Measurements from ENCODE around the gene KDSR.

KDSR gene

DNA sequence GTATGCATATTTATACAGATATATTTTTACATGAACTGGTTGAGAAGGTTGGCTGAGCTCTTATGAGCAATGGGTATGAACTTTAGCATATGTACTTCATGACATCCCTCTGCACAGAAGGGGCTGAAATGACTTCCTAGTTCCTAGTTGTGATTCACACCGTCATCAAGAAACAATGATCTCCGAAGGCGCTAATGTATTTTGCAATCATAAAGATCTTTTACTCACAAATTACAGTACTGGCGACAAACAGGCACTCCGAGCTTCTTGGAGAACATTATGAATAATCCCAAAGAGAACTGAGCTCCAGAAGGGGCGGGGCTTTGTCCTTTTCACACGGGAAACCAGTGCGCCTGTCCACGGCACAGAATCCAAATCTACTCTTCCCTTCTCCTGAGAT is 65.6 kb downstream of the KDSR start:
- Histone ChIP-seq H3K27me3 (replicated peaks; ENCODE audit: control insufficient read depth, insufficient read depth, low read length) (no peaks in the 10 kb centered on the region), H3K36me3 (ENCODE audit: control insufficient read depth, insufficient read depth, low read length, severe bottlenecking) (no peaks in the 10 kb centered on the region), H3K9me3 (ENCODE audit: control insufficient read depth, low read length) (no peaks in the 10 kb centered on the region), H3K9ac (ENCODE audit: low read length) (no peak overlapping the region), H3K4me3 (ENCODE audit: low read length) (peak overlapping the region; percentile 11), H3K4me1 (ENCODE audit: control insufficient read depth, insufficient read depth, low read length) (peaks cover 24% of the 10 kb centered on the region)
- no peak for DNase-seq (ENCODE audit: low read depth)

DNA sequence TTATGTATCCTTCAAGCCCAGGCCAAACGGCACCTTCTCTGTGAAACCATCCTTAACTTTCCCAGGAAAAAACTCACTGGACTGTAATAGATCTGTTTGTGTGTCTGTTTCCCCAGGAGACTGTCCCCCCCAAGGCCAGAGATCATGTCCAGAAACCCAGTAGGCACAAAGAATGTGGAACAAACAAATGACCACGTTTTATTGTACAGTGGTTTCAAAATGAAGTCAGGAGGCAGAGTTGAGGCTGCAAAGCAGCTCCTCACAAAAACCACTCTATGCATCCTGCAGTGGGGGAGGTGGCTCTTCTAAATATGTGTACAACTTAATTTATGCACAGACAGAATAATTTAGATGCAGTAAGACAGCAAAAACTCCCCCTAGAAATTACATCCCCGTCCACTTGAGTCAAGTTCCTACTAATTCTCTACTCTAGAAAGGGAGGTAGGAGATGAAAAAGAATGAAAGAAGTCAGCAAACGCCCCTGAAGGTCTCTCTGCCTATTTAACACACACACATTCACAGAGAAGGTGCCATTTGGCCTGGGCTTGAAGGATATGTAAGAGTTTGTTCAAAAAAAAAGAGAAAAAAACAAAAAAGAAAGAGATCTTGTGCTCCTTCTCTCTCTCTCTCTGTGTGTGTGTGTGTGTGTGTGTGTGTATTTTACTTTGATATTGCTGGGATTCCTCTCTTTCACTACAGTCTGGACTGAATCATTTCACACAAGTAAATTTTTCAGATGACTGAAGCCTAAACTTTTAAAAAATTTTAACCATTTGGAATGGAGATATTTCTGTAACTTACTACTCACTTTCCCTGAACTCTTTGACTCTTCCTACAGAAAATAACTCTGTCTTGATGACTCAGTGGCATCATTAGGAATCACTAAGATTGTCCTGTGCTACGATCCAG is 66.9 kb downstream of the KDSR start:
- H3K27me3 ChIP-seq (replicated peaks; ENCODE audit: control insufficient read depth, insufficient read depth, low read length) = no peaks in the 10 kb centered on the region
- H3K4me1 ChIP-seq (ENCODE audit: control insufficient read depth, insufficient read depth, low read length) = peaks cover 24% of the 10 kb centered on the region
- peak; percentile 27 for DNase-seq (ENCODE audit: low read depth)
- H3K9me3 ChIP-seq (ENCODE audit: control insufficient read depth, low read length) = no peaks in the 10 kb centered on the region
- no peaks in the 10 kb centered on the region for H3K36me3 ChIP-seq (ENCODE audit: control insufficient read depth, insufficient read depth, low read length, severe bottlenecking)
- H3K9ac ChIP-seq (ENCODE audit: low read length) = no peak overlapping the region
- no peak overlapping the region for H3K4me3 ChIP-seq (ENCODE audit: low read length)

DNA sequence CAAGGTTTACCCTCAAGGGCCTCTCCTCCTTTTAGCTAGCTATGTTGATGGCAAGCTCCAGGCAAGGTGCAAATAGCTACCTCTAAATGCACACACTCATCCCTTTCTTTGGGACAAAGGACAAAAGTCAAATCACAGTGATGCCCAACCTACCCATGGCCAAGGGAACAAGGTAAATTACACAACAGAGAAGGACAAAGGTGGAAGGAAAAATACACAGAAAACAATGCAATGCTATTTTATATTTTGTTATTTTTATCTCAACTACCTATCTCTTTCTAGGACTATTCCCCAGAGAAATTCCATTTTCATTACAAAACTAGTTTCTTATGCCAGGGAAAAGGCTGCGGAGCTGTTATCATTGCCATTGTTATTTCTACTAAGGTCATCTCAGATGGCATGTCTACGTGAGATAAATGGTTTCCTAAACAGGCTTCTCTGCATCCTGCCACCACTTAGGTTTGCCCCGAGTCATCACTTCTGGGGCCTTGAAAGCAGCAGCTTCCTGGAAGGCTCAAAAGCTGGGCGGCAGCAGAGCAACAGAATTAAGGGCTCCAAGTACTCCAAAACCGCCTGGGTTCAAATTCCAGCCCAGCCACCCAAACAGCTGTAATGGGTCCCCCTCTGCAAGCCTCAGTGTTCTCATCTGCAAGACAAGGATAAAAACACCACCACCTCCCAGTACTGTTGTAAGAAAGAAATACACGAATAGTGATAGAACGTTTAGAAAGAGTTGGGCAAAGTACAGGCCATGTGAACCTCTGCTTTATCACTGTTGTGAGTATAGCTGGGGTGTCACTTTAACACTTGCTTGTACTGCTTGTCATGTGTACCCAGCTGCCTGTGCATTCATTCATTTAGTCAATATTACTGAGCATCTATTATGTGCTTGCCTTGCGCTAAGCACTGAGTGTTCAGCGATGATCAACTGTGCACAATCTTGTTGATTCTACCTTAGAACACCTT is 68.3 kb downstream of the KDSR start:
- Histone ChIP-seq H3K36me3 (ENCODE audit: control insufficient read depth, insufficient read depth, low read length, severe bottlenecking) (no peaks in the 10 kb centered on the region), H3K9ac (ENCODE audit: low read length) (no peak overlapping the region), H3K4me3 (ENCODE audit: low read length) (no peak overlapping the region), H3K27me3 (replicated peaks; ENCODE audit: control insufficient read depth, insufficient read depth, low read length) (no peaks in the 10 kb centered on the region), H3K4me1 (ENCODE audit: control insufficient read depth, insufficient read depth, low read length) (peaks cover 24% of the 10 kb centered on the region), H3K9me3 (ENCODE audit: control insufficient read depth, low read length) (no peaks in the 10 kb centered on the region)
- no peak for DNase-seq (ENCODE audit: low read depth)

DNA sequence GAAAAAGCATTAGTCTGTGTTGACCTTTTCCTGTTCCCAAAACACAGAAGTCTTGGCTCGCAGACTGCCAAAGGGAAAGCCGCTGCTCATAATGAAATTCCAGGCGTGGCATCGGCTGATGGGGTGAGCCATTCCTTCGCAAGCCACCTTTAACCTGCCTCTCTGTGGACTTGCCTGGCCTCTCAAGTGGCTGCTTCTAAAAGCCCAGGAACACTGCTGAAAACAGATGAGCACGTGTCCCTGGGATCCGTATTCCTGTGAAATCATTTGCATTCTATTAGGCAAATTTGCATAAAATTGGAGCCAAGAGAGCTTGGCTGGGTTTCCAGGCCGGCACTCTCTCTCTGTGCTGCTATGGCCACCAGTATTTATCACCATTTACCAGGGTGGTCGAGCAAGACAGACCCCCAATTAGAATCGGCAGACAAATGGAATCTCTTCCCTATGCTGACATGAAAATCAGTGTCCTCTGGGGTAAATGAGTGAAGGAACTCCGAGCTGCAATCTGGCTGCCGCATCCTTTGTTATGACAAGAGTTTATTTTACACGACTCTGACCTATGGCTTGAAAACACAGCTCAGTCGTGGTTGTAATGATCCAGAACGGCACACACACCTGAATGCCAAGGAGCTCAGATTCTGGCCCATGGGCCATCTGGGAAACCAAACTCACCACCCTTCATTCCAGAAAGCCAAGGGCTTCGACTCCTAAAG is 69.2 kb downstream of the KDSR start:
- no peaks in the 10 kb centered on the region for H3K9me3 ChIP-seq (ENCODE audit: control insufficient read depth, low read length)
- peaks cover 24% of the 10 kb centered on the region for H3K4me1 ChIP-seq (ENCODE audit: control insufficient read depth, insufficient read depth, low read length)
- no peak for DNase-seq (ENCODE audit: low read depth)
- H3K4me3 ChIP-seq (ENCODE audit: low read length) = no peak overlapping the region
- H3K36me3 ChIP-seq (ENCODE audit: control insufficient read depth, insufficient read depth, low read length, severe bottlenecking) = no peaks in the 10 kb centered on the region
- H3K9ac ChIP-seq (ENCODE audit: low read length) = no peak overlapping the region
- no peaks in the 10 kb centered on the region for H3K27me3 ChIP-seq (replicated peaks; ENCODE audit: control insufficient read depth, insufficient read depth, low read length)

DNA sequence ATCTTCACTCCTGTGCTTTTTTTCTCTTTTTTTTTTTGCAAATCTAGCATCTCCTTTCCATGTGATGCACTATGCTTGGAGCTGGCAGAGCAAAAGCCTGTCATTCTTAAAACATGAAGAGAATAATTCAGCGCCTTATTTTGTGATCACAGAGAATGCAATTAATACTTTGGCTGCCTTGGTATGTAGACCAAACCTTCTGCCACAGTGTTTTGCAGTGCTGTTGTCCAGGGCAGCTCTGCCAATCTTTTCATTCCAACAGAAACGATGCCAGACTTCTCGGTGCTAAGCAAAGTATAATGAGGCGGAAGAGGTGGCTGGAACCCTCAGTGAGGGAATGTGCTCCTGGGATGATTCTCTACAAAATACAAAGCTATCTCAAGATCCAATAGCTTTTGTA is 73.1 kb downstream of the KDSR start:
- H3K27me3 ChIP-seq (replicated peaks; ENCODE audit: control insufficient read depth, insufficient read depth, low read length) = no peaks in the 10 kb centered on the region
- no peaks in the 10 kb centered on the region for H3K4me1 ChIP-seq (ENCODE audit: control insufficient read depth, insufficient read depth, low read length)
- no peak overlapping the region for H3K4me3 ChIP-seq (ENCODE audit: low read length)
- DNase-seq (ENCODE audit: low read depth) = no peak
- H3K9ac ChIP-seq (ENCODE audit: low read length) = no peak overlapping the region
- H3K9me3 ChIP-seq (ENCODE audit: control insufficient read depth, low read length) = no peaks in the 10 kb centered on the region
- no peaks in the 10 kb centered on the region for H3K36me3 ChIP-seq (ENCODE audit: control insufficient read depth, insufficient read depth, low read length, severe bottlenecking)

DNA sequence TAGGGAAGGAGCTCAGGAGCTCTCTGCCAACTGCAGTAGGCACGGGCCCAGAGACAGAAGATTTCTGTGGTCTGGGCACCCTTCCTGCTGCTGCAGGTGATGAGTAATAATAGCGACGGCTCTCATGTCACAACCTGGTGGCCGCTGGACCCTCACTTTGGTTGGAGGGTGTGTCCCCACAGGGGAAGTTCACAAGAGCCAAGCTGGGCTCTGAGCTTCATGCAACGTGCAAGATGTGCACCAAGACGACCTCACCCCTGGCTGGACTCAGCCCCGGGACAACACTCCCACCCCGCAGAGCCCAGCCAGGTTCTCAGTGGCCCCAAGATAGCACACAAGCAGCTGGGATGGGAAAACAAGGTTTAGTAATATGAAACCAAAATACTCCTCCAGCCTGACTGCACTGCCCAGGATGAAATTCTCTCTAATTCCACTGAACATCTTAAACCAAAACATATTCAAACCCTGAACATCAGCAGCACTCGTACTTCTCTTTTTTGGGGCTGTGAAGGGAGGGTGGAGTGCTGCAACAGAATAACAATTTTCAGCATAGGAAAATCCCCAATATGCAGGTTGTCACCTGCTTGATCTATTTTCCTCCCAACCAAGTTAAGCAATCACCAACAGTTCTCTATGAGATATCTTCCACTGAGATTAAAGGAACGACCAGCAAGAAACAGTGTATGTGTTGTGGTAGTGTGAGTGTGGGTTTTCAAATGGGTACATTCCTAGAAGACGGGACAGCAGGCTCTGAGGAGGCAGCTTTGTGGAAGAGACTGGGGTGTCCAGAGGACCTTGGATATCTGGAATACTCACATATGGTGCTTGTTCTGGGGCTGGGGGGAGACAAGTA is 73.9 kb downstream of the KDSR start:
- no peak for DNase-seq (ENCODE audit: low read depth)
- no peak overlapping the region for H3K4me3 ChIP-seq (ENCODE audit: low read length)
- no peaks in the 10 kb centered on the region for H3K27me3 ChIP-seq (replicated peaks; ENCODE audit: control insufficient read depth, insufficient read depth, low read length)
- H3K4me1 ChIP-seq (ENCODE audit: control insufficient read depth, insufficient read depth, low read length) = no peaks in the 10 kb centered on the region
- H3K9me3 ChIP-seq (ENCODE audit: control insufficient read depth, low read length) = no peaks in the 10 kb centered on the region
- H3K36me3 ChIP-seq (ENCODE audit: control insufficient read depth, insufficient read depth, low read length, severe bottlenecking) = no peaks in the 10 kb centered on the region
- no peak overlapping the region for H3K9ac ChIP-seq (ENCODE audit: low read length)

DNA sequence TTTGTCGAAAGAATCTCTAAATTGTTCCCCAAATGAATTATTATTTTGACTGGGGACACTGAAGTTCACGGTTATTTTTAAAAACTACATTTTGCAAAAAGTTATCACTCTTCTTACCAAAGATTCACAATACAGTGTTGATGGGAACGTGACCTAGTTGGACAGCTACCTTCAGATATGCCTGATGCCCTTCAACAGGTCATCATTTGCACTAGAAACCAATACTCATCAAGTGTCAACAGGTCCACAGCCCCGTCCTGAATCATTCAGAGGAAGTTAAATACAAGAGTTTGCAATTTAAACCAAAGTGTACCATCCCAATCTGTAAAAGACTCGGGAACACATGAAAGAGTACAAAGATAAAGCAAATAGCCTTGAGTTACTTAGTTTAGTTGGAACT is 75.7 kb downstream of the KDSR start:
- Histone ChIP-seq H3K4me1 (ENCODE audit: control insufficient read depth, insufficient read depth, low read length) (no peaks in the 10 kb centered on the region), H3K9me3 (ENCODE audit: control insufficient read depth, low read length) (no peaks in the 10 kb centered on the region), H3K36me3 (ENCODE audit: control insufficient read depth, insufficient read depth, low read length, severe bottlenecking) (no peaks in the 10 kb centered on the region), H3K27me3 (replicated peaks; ENCODE audit: control insufficient read depth, insufficient read depth, low read length) (no peaks in the 10 kb centered on the region), H3K9ac (ENCODE audit: low read length) (no peak overlapping the region), H3K4me3 (ENCODE audit: low read length) (no peak overlapping the region)
- no peak for DNase-seq (ENCODE audit: low read depth)

DNA sequence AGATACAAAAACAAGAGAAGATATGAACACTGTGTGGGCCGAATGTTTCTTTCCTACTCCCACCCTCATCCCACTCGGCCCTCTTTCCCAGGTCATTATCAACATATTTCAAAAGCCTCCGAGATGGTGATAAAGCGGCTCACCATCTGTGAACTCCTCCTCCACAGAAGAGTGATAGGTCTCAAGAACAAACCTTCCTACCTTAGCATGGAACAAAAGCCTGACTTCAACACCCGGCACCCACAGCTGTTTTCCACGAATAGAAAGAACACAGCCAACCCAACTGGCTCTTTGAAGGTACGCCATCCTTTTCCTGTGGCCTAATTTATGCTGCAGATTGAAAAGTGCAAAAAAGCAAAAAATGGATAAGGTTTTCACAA is 76.2 kb downstream of the KDSR start:
- DNase-seq (ENCODE audit: low read depth) = no peak
- H3K9me3 ChIP-seq (ENCODE audit: control insufficient read depth, low read length) = no peaks in the 10 kb centered on the region
- H3K9ac ChIP-seq (ENCODE audit: low read length) = no peak overlapping the region
- H3K4me3 ChIP-seq (ENCODE audit: low read length) = no peak overlapping the region
- H3K27me3 ChIP-seq (replicated peaks; ENCODE audit: control insufficient read depth, insufficient read depth, low read length) = no peaks in the 10 kb centered on the region
- H3K36me3 ChIP-seq (ENCODE audit: control insufficient read depth, insufficient read depth, low read length, severe bottlenecking) = no peaks in the 10 kb centered on the region
- H3K4me1 ChIP-seq (ENCODE audit: control insufficient read depth, insufficient read depth, low read length) = no peaks in the 10 kb centered on the region

DNA sequence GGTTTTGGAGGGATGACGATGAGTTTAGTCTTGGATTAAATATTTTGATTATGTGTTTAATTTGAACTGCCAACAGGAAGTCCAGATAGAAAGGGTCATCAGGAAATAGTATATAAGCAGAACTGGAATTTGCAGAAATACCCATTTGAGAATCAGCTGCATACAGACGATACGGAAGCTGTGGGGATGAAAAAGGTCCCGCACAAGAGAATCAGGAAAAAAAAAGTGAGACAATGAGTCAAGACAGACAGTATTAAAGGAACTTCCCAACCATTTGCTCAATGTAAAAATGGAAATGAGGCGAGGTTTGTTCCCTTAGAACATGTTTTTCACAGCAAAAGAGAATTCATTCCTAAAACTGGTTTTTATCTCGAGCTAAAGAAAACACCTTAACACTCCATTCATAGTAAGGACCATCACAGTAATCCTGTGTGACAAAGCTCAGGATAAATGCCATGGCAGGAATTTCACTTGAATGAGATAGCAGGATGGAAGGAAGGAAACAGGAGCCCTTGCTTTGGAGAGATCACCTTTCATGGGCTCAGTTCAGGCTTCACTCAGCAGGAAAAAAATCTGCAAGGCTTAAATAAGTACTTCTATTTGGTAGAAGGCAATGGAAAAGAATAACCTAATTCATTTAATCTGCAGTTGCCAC is 76.7 kb downstream of the KDSR start:
- DNase-seq (ENCODE audit: low read depth) = no peak
- Histone ChIP-seq H3K4me1 (ENCODE audit: control insufficient read depth, insufficient read depth, low read length) (no peaks in the 10 kb centered on the region), H3K4me3 (ENCODE audit: low read length) (no peak overlapping the region), H3K27me3 (replicated peaks; ENCODE audit: control insufficient read depth, insufficient read depth, low read length) (no peaks in the 10 kb centered on the region), H3K9ac (ENCODE audit: low read length) (no peak overlapping the region), H3K9me3 (ENCODE audit: control insufficient read depth, low read length) (no peaks in the 10 kb centered on the region), H3K36me3 (ENCODE audit: control insufficient read depth, insufficient read depth, low read length, severe bottlenecking) (no peaks in the 10 kb centered on the region)

DNA sequence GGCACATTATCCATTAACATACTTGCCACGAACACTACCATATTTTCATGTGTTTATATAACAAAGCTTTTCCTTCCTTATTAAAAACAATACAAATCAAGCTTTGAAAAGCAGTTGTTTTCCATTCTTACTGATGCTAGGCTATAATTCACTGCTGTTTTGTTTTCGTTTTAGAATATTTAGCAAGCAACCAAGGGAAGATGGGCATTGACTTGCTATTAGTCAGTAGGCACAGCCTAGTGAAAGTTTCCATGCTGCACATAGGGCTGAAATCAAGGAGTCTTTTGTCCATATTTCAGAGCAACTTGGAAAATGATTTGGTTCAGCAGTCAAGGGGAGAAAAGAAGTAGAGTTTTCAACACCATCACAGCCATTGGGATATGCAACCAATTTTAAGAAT is 78.7 kb downstream of the KDSR start:
- Histone ChIP-seq H3K4me1 (ENCODE audit: control insufficient read depth, insufficient read depth, low read length) (no peaks in the 10 kb centered on the region), H3K36me3 (ENCODE audit: control insufficient read depth, insufficient read depth, low read length, severe bottlenecking) (no peaks in the 10 kb centered on the region), H3K4me3 (ENCODE audit: low read length) (no peak overlapping the region), H3K27me3 (replicated peaks; ENCODE audit: control insufficient read depth, insufficient read depth, low read length) (no peaks in the 10 kb centered on the region), H3K9ac (ENCODE audit: low read length) (no peak overlapping the region), H3K9me3 (ENCODE audit: control insufficient read depth, low read length) (no peaks in the 10 kb centered on the region)
- DNase-seq (ENCODE audit: low read depth) = no peak
